Kidney capillary endothelial cell (primary cell): ENCODE results near the gene FAM151A.

Experiments
- DNase-seq: peaks from one replicate; pipeline ENCODE4 v3.0.0-alpha.2; 2018; ENCODE audit warnings: low spot score

Gene FAM151A

GRCh38 chr1:54623216-54624007 is at the start of gene FAM151A:
Gene FAM151A, minus strand, starts transcription at chr1:54623525. Its CDS starts 130 bp downstream, at chr1:54623395.
- DNase-seq: no peak

DNA sequence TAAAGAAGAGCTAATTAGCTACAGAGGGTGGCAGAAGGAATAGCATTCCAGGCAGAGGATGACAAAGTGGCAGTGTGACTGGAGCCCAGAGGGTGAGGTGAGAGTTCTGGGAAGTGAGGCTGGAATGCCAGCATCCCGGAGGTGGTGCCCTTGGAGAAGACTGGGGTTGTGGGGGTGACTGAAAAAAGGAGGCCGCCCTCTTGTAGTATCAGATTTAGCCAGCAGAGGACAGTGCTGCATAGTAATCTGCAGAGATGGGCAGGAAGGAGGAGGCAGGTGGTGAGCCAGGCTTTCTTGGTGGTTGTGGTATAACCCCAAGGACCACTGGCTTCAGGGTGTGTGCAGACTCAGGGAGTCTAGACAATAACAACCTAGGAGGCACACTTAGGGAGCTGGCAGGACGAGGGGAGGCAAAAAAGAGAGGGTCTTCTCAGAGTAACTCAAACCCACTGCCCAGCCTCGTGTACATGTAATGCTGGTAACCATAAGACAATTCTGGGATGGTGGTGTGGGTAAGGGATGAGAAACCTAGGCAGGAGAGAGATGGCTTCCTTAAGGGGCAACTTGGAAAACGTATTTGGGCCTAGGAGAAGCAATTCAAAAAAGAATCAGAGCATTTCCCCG is 48.8 kb upstream of the FAM151A start:
- peak; percentile 47 for DNase-seq

- no peak for DNase-seq
Observed at GRCh38 chr1:54668567-54668966, 45.2 kb upstream of the FAM151A start.

- DNase-seq: no peak
Observed at GRCh38 chr1:54667797-54668196, 44.5 kb upstream of the FAM151A start.

GRCh38 chr1:54666333-54666732 is 43.0 kb upstream of the FAM151A start:
- DNase-seq: no peak

DNA sequence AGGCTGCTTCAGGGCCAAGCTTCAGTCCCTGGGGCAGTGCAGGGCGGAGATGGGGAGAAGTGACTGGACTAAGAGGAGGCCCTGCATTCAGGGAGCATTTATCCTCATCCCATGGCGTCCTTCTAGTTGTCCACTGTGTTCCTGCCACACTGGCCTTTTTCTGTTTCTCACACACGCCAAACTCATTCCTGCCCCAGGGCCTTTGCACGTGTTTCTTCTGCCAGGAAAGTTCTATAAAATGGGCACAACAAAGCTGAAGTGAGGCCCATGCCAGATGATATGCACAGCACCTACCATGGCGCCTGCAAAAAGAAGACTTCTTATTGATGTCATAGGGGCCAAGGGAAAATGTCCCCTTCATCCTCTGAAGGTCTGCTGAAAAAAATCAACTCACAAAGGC is 42.5 kb upstream of the FAM151A start:
- no peak for DNase-seq

- DNase-seq: no peak
Observed at GRCh38 chr1:54664364-54664763, 41.0 kb upstream of the FAM151A start.

- DNase-seq: no peak
Observed at GRCh38 chr1:54663725-54664124, 40.4 kb upstream of the FAM151A start.

DNA sequence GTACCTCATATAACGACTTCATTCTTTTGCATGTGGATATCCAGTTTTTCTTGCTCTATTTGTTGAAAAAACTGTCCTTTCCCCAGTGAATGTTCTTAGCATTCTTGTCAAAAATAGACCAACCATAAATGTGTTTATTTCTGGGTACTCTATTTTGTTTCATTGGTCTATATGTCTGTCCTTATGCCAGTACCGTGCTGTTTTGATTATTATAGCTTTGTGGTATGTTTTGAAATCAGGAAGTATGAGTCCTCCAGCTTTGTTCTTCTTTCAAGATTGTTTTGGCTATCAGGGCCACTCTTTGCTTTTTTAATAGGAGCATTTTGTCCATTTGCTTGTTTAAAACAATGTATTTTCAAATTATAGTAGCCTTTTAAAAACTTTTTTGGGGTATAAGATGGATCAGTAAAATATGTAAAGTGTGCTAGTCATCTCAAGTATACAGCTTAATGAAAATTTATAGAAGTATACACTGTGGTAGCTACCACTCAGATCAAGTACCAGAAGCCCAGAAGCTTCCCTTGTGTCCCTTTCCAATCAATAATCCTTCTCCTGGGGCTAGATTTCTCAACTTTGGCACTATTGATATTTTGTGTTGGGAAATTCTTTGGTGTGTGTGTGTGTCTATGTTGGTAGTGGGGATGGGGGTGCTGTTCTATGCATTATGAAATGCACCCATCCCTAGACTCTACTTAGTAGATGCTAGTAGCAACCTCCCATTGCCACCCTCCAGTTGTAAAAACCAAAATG is 35.0 kb upstream of the FAM151A start:
- no peak for DNase-seq

GRCh38 chr1:54653036-54653435 is 29.7 kb upstream of the FAM151A start:
- DNase-seq: no peak

- DNase-seq: no peak
Observed at GRCh38 chr1:54652168-54652567, 28.8 kb upstream of the FAM151A start.

GRCh38 chr1:54651608-54652007 is 28.3 kb upstream of the FAM151A start:
- DNase-seq: no peak

DNA sequence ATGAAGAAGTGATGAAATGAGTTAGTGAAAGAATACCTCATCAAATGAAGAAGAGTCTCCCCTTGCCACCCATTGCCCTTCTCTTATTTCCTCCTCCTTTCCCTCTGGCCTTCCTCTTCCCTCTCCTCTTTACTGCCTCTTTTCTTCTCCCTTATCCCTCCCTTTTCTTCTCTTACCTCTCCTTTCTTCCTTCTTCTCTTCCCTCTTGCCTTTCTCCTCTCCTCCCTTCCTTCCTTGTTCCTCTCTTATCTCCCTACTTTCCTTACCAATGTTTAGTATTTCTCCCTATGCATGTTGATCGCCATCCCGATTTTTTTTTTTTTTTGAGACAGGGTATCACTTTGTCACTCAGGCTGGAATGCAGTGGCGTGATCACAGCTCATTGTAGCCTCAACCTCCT is 27.1 kb upstream of the FAM151A start:
- DNase-seq: no peak

DNA sequence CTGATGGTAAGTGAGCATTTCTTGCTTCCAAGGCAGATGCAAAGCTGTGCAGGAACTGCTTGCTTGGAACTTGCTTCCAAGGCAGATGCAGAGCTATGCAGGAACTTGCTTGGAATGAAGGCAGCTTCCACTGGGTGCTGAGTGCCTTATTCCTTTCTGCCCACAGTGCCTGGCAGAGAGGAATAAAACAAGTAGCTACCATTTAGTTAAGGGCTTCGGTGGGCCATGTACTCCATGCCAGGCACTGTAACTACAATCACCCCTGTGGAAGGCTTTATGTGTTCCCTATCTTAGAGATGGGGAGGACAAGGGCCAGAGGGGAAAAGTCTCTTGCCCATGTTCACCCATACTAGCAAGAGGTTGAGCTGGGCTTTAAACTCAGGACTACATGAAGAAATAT is 26.6 kb upstream of the FAM151A start:
- no peak for DNase-seq

DNA sequence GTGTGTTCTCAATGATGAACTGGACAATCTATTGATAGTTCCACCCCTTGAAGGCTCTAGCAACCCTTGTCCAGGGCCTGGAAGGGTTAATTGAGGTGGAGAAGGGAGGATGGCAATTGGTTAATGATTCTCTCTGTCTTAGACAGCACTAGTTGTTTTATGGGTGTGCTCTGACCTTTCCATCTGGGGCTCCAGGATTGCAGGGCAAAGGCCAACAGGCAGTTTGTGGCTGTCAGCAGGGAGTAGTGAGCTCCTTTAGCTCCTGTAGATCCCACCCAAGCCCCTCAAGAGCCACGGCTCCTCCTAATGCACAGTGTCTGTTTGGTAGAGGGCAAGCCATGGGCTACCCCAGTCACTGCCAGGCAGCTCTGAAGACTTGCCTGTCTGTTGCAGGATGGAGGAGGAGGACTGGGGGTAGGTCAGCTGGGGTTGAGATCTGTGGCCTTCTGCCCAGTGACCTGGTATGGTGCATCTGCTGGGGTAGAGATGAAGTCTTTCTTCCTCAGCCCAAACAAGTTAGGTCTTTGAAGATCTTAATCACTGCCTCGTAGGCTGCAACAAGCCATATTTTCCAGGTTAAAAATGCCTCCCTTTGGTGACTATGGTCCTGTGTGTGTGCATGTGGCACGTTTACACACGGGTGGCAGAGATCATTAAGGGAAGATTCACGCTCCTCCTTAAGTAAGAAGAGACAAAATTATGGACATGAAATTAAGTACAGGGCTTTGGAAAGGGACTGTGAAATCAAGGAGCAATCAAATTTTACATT is 26.0 kb upstream of the FAM151A start:
- no peak for DNase-seq

GRCh38 chr1:54645806-54646676 is 22.7 kb upstream of the FAM151A start:
- no peak for DNase-seq

DNA sequence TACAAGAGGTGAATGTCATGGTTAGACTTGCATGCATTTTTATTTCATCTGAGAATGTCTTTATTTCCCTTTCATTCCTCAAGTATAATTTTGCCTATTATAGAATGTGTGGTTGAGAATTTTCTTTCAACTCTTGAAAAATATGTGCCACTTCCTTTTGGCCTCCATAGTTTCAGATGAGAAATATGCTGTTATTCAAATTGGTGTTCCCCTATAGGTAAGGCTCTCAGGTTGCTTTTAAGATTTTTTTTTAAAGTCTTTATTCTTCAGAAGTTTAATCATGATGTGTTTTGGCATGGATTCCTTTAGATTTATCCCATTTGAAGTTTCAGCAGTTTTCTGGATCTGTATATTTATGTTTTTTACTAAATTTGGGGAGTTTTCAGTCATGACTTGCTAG is 20.4 kb upstream of the FAM151A start:
- no peak for DNase-seq

DNA sequence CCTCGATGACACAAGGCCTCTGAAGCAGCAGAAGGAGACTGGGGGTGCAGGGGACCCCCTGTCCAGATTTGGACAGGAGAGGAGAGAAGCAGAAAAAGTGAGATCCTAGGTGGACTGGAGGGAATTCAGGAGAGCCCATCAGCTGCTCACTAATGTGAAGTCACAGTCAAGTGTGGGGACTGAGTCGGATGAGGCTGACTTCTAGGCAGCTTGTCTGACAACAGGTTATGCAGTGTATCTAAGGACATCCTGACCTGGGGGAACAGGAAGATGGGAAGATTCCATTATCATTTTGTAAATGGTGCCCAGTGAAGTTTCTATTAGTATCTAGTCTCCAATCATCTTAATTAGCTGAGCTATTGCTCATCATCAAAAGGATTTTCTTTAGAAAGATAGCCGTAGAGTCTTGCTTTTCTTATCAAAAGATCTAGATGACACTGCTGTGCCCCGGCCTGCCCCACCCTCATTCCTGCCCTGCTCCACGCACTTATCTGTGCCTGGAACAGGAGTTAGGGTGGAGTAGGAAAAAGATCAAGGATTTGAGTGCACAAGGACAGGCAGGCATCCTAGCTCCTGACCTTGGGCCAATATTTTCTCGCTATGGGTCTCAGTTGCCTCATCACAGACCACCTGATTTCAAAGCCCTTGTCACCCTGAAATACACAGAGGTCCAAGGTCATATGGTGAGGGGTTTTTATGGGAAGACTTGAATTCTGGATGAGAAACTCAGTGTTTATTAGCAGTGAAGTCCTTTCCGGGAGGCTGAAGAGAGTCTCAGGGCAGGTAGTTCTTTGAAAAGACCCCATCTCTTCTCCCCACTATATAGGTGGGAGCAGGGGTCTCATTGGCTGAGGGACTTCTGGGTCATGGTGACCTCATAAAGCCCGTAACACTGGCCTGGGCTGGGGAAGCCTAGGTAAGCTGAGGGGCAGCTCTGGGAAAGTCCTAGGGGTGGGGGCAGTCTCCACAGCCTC is 17.8 kb upstream of the FAM151A start, which contains the start of gene MROH7:
Gene MROH7 (plus strand): TSS at position 924 of the 974 bp plus-strand sequence. CDS start 11,141 bp downstream, outside the sequence.
- DNase-seq: no peak

GRCh38 chr1:54640361-54640760 is 17.0 kb upstream of the FAM151A start:
- no peak for DNase-seq
